ENCODE results near the gene OR2T35.
"Not testable (repeated sequence)": the region's sequence is repeated elsewhere in the genome, so short reads cannot be mapped to it uniquely, and the experiment has no call there.

DNA sequence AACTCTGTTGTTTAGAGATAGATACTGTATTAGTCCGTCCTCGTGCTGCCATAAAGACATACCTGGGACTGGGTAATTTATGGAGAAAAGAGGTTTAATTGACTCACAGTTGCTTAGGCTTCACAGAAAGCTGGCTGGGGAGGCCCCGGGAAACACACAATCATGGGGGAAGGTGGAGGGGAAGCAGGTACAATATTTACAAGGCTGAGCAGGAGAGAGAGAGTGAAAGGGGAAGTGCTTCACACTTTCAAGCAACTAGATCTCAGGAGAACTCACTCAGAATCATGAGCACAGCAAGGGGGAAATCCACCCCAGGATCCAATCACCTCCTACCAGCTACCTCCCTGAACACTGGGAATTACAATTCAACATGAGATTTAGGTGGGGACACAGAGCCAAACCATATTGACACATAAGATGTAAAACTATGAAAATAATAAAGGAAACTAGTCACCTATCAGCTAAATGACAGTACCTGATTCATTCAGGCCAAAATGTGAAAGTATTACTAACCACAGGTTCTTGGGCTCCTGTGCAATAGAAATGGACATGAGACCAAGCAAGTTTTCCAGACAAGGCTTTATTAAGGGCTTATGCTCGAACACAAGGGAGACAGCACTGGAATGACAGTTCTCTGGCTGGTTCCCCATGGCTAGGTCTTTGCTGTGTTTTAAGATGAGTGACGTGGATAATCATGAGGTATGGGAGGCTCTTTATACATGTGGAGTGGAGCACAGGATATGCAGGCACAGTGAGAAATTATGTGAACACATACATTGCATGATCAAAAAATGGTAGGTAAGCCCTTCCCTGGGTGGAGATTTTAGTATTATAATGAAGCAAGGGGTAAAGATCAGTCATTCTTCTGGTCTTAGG lies 18.6 kb upstream of the OR2T35 start:
- not testable (repeated sequence) for TF ChIP-seq POLR2A (IDR thresholded peaks at IDR 0.05; ENCODE audit: low read length); GATA1 (IDR thresholded peaks at IDR 0.05; ENCODE audit: low read depth, low read length)

Data from erythroblast (primary cell).